Osteoblast (primary cell): ENCODE data around the gene GNG13. TPM values are rescaled to one million over a fixed set of nuclear protein-coding genes. Genes with fewer than 3 reads are reported as not detected.

ENCODE experiments used
- DNase-seq: peaks from one replicate; pipeline ENCODE4 v3.0.0; 2011; ENCODE audit warnings: low spot score, mixed read lengths; ENCODE audit not compliant: insufficient read length; ENCODE audit errors: missing footprints
- H2AFZ ChIP-seq: 2 replicates; pipeline ENCODE4 v1.6.0; 2011; ENCODE audit warnings: mild to moderate bottlenecking, low read length
- H3K27ac ChIP-seq: 2 replicates; pipeline ENCODE4 v1.5.1; 2011; ENCODE audit warnings: mild to moderate bottlenecking, low read depth, low read length, moderate library complexity
- H3K27me3 ChIP-seq: 2 replicates; pipeline ENCODE4 v1.6.0; 2012; ENCODE audit warnings: mild to moderate bottlenecking, control low read depth, inconsistent platforms, low read length, moderate library complexity; ENCODE audit not compliant: insufficient read depth
- H3K36me3 ChIP-seq: 2 replicates; pipeline ENCODE4 v1.5.1; 2011; ENCODE audit warnings: mild to moderate bottlenecking, low read length, control low read depth, moderate library complexity; ENCODE audit not compliant: insufficient read depth
- H3K4me1 ChIP-seq: 2 replicates; pipeline ENCODE4 v1.5.1; 2011; ENCODE audit warnings: mild to moderate bottlenecking, low read length, control low read depth, moderate library complexity; ENCODE audit not compliant: insufficient read depth
- H3K4me2 ChIP-seq: 2 replicates; pipeline ENCODE4 v1.6.0; 2011; ENCODE audit warnings: mild to moderate bottlenecking, low read length; ENCODE audit not compliant: insufficient read depth
- H3K4me3 ChIP-seq: fragments of 200-600 bp; sonication (generic); 3 replicates; pipeline ENCODE4 v1.5.1; 2012; ENCODE audit warnings: mild to moderate bottlenecking, low read length, inconsistent platforms; ENCODE audit not compliant: insufficient read depth
- H3K79me2 ChIP-seq: 2 replicates; pipeline ENCODE4 v1.6.0; 2012; ENCODE audit warnings: mild to moderate bottlenecking, low read length, control low read depth, inconsistent platforms; ENCODE audit not compliant: insufficient read depth
- H3K9me3 ChIP-seq: 2 replicates; pipeline ENCODE4 v1.5.1; 2011; ENCODE audit warnings: low read depth, low read length, control low read depth
- H4K20me1 ChIP-seq: 2 replicates; pipeline ENCODE4 v1.6.0; 2012; ENCODE audit warnings: mild to moderate bottlenecking, low read length, control low read depth; ENCODE audit not compliant: insufficient read depth
- CTCF ChIP-seq: IDR thresholded peaks from 2 replicates; pipeline ENCODE4 v1.5.1; 2011; ENCODE audit warnings: mild to moderate bottlenecking, low read depth, low read length, moderate library complexity; ENCODE audit errors: extremely low read depth
- total RNA-seq: library from RNA; depleted of rRNA; stranded (reverse); fragments of >200 nt; gene quantifications from 2 replicates; pipeline ENCODE4 v1.2.3, GENCODE V29; 2012

The GNG13 gene
- total RNA-seq, 1 donor, result not detected

GRCh38 chr16:847151-847550 lies 46.6 kb upstream of the GNG13 start:
- Histone ChIP-seq H3K4me1 (no peaks in the 10 kb centered on the region), H4K20me1 (no peaks in the 10 kb centered on the region), H3K27ac (no peak overlapping the region), H3K4me2 (no peak overlapping the region), H3K36me3 (no peaks in the 10 kb centered on the region), H3K79me2 (no peaks in the 10 kb centered on the region), H2AFZ (no peak overlapping the region), H3K4me3 (no peak overlapping the region), H3K27me3 (no peaks in the 10 kb centered on the region), H3K9me3 (peaks cover 10% of the 10 kb centered on the region)
- no peak for TF ChIP-seq CTCF
- DNase-seq, result peak; percentile 66

GRCh38 chr16:845351-845745 lies 44.8 kb upstream of the GNG13 start:
- H3K27me3 ChIP-seq, result no peaks in the 10 kb centered on the region
- H4K20me1 ChIP-seq, result no peaks in the 10 kb centered on the region
- peak; percentile 25 for DNase-seq
- no peaks in the 10 kb centered on the region for H3K79me2 ChIP-seq
- peaks cover 7% of the 10 kb centered on the region for H3K9me3 ChIP-seq
- no peak overlapping the region for H2AFZ ChIP-seq
- H3K4me3 ChIP-seq, result no peak overlapping the region
- H3K4me1 ChIP-seq, result no peaks in the 10 kb centered on the region
- no peak for TF ChIP-seq CTCF
- H3K27ac ChIP-seq, result no peak overlapping the region
- H3K4me2 ChIP-seq, result no peak overlapping the region
- H3K36me3 ChIP-seq, result no peaks in the 10 kb centered on the region

- Histone ChIP-seq H3K27ac (no peak overlapping the region), H2AFZ (no peak overlapping the region), H3K79me2 (no peaks in the 10 kb centered on the region), H3K36me3 (no peaks in the 10 kb centered on the region), H3K9me3 (peaks cover 1% of the 10 kb centered on the region), H3K4me1 (no peaks in the 10 kb centered on the region), H3K4me3 (no peak overlapping the region), H3K4me2 (no peak overlapping the region), H3K27me3 (no peaks in the 10 kb centered on the region), H4K20me1 (no peaks in the 10 kb centered on the region)
- TF ChIP-seq CTCF, result no peak
- peak; percentile 73 for DNase-seq
Measured at GRCh38 chr16:844638-845350, 44.3 kb upstream of the GNG13 start.

- Histone ChIP-seq H3K4me1 (no peaks in the 10 kb centered on the region), H2AFZ (no peak overlapping the region), H3K9me3 (no peaks in the 10 kb centered on the region), H3K4me2 (no peak overlapping the region), H3K27ac (no peak overlapping the region), H3K27me3 (no peaks in the 10 kb centered on the region), H3K79me2 (no peaks in the 10 kb centered on the region), H3K4me3 (no peak overlapping the region), H4K20me1 (no peaks in the 10 kb centered on the region), H3K36me3 (no peaks in the 10 kb centered on the region)
- peak; percentile 25 for DNase-seq
- TF ChIP-seq CTCF, result no peak
Measured at GRCh38 chr16:843771-844170, 43.2 kb upstream of the GNG13 start.
